ENCODE results near the gene COX6A2.

COX6A2 gene

DNA sequence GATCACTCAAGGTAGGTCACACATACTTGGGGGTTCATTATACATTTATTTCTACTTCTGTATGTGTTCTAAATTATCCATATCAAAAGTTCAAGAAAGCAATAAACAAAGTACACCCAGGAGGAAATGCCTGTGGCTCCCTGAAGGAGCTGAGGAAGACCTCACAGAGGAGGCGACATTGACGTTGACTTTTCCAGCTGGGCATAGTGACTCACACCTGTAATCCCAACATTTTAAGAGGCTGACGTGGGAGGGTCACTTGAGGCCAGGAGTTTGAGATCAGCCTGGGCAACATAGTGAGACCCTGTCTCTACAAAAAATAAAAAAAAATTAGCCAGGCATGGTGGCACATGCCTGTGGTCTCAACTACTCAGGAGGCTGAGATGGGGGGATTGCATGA lies 18.7 kb downstream of the COX6A2 start:
- H3K79me2 ChIP-seq (ENCODE audit: insufficient read depth, low read depth): no peaks in the 10 kb centered on the region
- no peak overlapping the region for H3K27ac ChIP-seq
- H3K9ac ChIP-seq: no peak overlapping the region
- H4K20me1 ChIP-seq (ENCODE audit: insufficient read depth): no peaks in the 10 kb centered on the region
- H3K27me3 ChIP-seq (ENCODE audit: insufficient read depth, low read depth): no peaks in the 10 kb centered on the region
- no peaks in the 10 kb centered on the region for H3K36me3 ChIP-seq (ENCODE audit: insufficient read depth)
- no peak overlapping the region for H2AFZ ChIP-seq (ENCODE audit: low read depth)
- no peak for TF ChIP-seq CTCF (conservative IDR thresholded peaks at IDR 0.05; ENCODE audit: low read depth, low read length)
- H3K4me1 ChIP-seq (ENCODE audit: low read depth, poor library complexity, severe bottlenecking): no peaks in the 10 kb centered on the region
- H3K4me3 ChIP-seq (IDR thresholded peaks at IDR 0.05; ENCODE audit: insufficient read depth, low read depth, low read length): no peak overlapping the region
- H3K4me2 ChIP-seq: no peak overlapping the region

DNA sequence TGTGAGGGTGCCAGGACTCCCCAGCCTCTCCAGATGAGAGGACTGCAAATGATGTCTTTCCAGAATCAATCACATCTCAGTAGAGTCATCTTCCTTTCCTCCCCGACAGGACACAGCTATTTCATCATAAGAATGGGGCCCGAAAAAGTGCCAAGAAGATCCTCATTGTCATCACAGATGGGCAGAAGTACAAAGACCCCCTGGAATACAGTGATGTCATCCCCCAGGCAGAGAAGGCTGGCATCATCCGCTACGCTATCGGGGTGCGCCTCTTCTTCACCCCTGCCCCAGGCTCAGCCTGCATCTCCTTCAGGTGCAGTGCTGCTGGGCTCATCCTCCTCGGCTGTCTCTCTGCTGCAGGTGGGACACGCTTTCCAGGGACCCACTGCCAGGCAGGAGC lies 20.8 kb downstream of the COX6A2 start:
- no peak overlapping the region for H3K4me3 ChIP-seq (IDR thresholded peaks at IDR 0.05; ENCODE audit: insufficient read depth, low read depth, low read length)
- no peak for TF ChIP-seq CTCF (conservative IDR thresholded peaks at IDR 0.05; ENCODE audit: low read depth, low read length)

GRCh38 chr16:31404353-31405064 lies 23.7 kb downstream of the COX6A2 start:
- H2AFZ ChIP-seq (ENCODE audit: low read depth): no peak overlapping the region
- H4K20me1 ChIP-seq (ENCODE audit: insufficient read depth): no peaks in the 10 kb centered on the region
- no peak overlapping the region for H3K9ac ChIP-seq
- H3K36me3 ChIP-seq (ENCODE audit: insufficient read depth): no peaks in the 10 kb centered on the region
- no peak overlapping the region for H3K27ac ChIP-seq
- H3K27me3 ChIP-seq (ENCODE audit: insufficient read depth, low read depth): no peaks in the 10 kb centered on the region
- no peaks in the 10 kb centered on the region for H3K79me2 ChIP-seq (ENCODE audit: insufficient read depth, low read depth)
- no peak for TF ChIP-seq CTCF (conservative IDR thresholded peaks at IDR 0.05; ENCODE audit: low read depth, low read length)
- no peak overlapping the region for H3K4me3 ChIP-seq (IDR thresholded peaks at IDR 0.05; ENCODE audit: insufficient read depth, low read depth, low read length)
- no peak overlapping the region for H3K4me2 ChIP-seq
- no peaks in the 10 kb centered on the region for H3K4me1 ChIP-seq (ENCODE audit: low read depth, poor library complexity, severe bottlenecking)

More for the DNA sequence above, 20.8 kb downstream of the COX6A2 start:
- Histone ChIP-seq H3K4me1 (ENCODE audit: low read depth, poor library complexity, severe bottlenecking) (no peaks in the 10 kb centered on the region), H3K4me2 (no peak overlapping the region), H3K36me3 (ENCODE audit: insufficient read depth) (no peaks in the 10 kb centered on the region), H2AFZ (ENCODE audit: low read depth) (no peak overlapping the region), H3K27me3 (ENCODE audit: insufficient read depth, low read depth) (no peaks in the 10 kb centered on the region), H3K79me2 (ENCODE audit: insufficient read depth, low read depth) (no peaks in the 10 kb centered on the region), H3K27ac (no peak overlapping the region), H4K20me1 (ENCODE audit: insufficient read depth) (no peaks in the 10 kb centered on the region), H3K9ac (no peak overlapping the region)

DNA sequence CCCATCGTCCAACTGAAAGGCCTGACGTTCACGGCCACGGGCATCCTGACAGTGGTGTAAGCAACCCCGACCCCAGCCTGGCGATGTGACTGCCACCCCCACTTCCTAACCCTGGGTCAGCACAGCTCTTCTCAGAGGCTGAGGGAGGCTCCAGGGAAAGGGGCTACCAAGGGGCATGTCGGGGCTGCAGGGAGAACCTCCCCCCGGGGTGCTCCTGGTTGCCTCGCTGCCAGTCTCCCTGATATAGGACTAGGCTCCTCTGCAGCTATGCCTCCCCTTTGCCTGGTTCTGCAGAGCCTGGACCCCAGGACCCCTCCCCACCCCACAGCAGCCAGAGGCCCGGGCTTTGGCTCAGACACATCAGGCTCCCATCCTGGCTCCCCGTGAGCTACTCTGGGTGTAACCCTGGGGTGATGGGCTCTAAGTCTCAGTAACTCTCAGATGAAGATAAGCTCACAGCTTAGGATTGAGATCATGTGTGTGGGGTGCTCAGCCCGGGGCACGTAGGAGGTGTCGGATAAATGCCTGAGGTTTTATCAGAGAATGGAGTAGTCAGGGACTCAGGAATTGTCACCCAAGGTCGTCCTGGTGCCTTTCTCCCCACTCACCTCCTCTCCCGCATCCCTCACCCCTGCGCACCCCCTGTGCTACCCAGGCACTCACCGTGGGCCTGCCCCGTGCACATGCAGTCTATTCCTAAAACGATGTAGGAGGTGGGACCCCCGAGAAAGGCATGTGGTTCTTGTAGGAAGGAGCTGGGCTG lies 24.4 kb downstream of the COX6A2 start:
- no peaks in the 10 kb centered on the region for H3K36me3 ChIP-seq (ENCODE audit: insufficient read depth)
- H3K4me1 ChIP-seq (ENCODE audit: low read depth, poor library complexity, severe bottlenecking): no peaks in the 10 kb centered on the region
- no peak overlapping the region for H3K9ac ChIP-seq
- TF ChIP-seq CTCF (conservative IDR thresholded peaks at IDR 0.05; ENCODE audit: low read depth, low read length): no peak
- H3K4me3 ChIP-seq (IDR thresholded peaks at IDR 0.05; ENCODE audit: insufficient read depth, low read depth, low read length): no peak overlapping the region
- no peaks in the 10 kb centered on the region for H3K27me3 ChIP-seq (ENCODE audit: insufficient read depth, low read depth)
- no peak overlapping the region for H3K4me2 ChIP-seq
- H2AFZ ChIP-seq (ENCODE audit: low read depth): no peak overlapping the region
- H3K27ac ChIP-seq: no peak overlapping the region
- no peaks in the 10 kb centered on the region for H3K79me2 ChIP-seq (ENCODE audit: insufficient read depth, low read depth)
- no peaks in the 10 kb centered on the region for H4K20me1 ChIP-seq (ENCODE audit: insufficient read depth)
